ENCODE data around the gene ZMPSTE24.
A peak's percentile ranks its signal among the peaks of the same experiment; 100 is the strongest.

The ZMPSTE24 gene

GRCh38 chr1:40258445-40258769 is 371 bp downstream of the ZMPSTE24 start:
- no peak for DNase-seq (ENCODE audit: low read depth, low spot score)

DNA sequence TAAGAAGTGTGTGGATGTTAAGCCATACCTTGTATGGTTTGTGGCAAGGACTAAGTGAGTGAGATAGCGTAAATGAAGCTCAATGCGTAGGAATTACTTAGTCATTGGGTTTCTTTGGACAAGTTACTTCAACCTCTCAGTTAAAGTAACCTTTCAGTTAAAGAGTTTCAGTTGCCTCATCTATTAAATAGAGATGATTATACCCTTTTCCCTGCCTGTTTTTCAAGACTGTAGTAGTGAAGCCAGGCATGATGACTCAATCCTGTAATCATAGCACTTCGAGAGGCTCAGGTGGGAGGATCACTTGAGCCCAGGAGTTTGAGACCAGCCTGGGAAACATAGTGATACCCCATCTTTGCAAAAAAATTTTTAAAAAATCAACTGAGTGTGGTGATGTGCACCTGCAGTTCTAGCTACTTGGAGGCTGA is 6.3 kb downstream of the ZMPSTE24 start:
- DNase-seq (ENCODE audit: low read depth, low spot score), result no peak

DNA sequence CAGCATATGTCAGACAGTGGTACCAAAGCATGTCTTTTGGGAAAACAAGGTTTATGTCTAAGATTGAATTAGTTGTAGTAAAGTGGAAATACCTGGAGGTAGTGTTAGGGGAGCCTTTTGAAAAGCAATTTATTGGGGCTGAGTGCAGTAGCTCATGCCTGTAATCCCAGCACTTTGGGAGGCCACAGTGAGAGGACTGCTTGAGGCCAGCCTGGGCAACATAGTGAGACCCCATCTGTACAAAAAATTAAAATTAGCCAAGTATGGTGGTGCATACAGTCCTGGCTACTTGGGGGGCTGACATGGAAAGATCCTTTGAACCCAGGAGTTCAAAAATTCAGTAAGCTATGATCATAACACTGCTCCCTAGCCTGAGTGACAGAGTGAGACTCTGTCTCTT is 7.3 kb downstream of the ZMPSTE24 start:
- no peak for DNase-seq (ENCODE audit: low read depth, low spot score)

GRCh38 chr1:40265919-40266318 is 7.9 kb downstream of the ZMPSTE24 start:
- no peak for DNase-seq (ENCODE audit: low read depth, low spot score)

DNA sequence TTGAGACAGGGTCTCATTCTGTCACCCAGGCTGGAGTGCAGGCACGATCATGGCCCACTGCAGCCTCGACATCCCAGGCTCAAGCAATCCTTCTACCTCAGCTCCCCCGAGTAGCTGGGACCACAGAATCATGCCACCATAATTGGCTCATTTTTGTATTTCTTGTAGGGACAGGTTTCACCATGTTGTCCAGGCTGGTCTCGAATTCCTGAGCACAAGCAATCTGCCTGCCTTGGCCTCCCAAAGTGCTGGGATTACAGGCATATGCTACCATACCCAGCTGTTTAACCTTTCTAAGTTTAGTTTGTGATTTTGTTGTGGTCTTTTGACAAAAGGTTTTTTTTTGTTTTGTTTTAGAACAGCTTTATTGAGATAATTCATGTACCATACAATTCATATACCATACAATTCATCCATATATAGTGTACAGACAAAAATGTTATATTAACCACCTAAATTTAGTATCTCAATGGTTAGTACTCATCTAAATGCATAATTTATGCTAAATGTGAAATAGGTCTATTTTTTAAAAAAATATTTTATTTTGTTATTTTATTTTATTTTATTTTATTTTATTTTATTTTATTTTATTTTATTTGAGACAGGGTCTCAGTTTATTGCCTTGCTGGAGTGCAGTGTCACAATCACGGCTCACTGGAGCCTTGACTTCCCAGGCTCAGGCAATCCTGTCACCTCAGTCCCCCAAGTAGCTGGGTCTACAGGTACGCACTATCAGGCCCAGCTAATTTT is 8.9 kb downstream of the ZMPSTE24 start:
- DNase-seq (ENCODE audit: low read depth, low spot score), result no peak

- peak; percentile 96 for DNase-seq (ENCODE audit: low read depth, low spot score)
Observed at GRCh38 chr1:40267767-40268187, 9.7 kb downstream of the ZMPSTE24 start.

- DNase-seq (ENCODE audit: low read depth, low spot score), result no peak
Observed at GRCh38 chr1:40268211-40268610, 10.2 kb downstream of the ZMPSTE24 start.

DNA sequence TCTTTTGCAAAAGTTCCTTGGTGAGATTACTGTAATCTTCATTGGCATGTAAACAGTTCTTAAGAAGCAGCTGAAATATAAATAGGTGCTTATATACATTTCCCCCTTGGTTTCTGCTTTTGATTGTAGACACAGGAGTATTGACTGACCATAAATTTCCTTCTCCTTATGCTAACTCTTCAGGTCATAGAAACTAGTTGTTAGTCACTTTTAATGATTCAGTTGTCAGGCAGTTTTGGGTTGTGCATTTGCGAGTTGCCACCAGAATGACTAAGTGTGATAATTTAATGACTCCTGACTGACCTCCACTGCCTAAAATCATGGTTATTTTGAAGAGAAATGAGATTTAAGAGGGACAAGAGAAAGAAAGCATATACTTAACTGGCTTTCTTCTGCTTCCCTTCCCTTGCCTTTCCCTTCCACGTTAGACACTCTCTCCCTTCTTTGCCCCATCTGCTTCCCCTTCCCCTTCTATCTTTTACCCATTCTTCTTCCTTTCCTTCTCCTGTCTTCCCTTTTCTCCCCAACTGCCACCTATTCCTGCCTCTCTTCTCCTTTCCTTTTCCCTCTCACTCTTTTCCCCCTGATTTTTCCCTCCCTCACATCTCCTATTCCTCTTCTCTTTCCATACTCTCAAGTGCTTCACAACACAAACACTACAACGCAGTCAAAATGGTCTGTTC is 12.3 kb downstream of the ZMPSTE24 start:
- DNase-seq (ENCODE audit: low read depth, low spot score), result peak; percentile 51

DNA sequence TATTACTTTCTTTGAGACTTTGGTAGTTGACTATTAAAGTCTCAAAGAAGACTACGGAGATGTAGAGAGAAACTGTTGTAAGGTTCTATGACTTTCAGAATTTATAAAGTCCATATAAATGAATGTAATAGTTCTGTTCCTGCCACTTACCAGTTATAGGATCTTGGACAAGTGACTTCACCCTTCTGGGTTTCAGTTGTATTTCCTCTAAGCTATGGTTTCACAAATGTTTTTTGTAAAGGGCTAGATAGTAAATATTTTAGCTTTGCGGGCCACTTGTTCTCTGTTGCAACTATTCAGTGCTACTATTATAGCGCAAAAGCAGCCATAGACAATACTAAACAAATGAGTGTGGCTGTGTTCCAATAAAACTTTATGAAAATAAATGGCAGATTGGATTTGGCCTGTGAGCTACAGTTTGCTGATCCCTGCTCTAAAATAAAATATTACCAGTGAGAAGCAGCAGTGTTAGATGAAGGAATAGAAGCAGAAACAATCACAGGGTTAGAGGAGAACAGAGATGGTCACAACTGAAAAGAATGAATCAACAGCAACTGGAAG is 14.7 kb downstream of the ZMPSTE24 start:
- no peak for DNase-seq (ENCODE audit: low read depth, low spot score)

- DNase-seq (ENCODE audit: low read depth, low spot score), result no peak
Observed at GRCh38 chr1:40273547-40274166, 15.6 kb downstream of the ZMPSTE24 start.

DNA sequence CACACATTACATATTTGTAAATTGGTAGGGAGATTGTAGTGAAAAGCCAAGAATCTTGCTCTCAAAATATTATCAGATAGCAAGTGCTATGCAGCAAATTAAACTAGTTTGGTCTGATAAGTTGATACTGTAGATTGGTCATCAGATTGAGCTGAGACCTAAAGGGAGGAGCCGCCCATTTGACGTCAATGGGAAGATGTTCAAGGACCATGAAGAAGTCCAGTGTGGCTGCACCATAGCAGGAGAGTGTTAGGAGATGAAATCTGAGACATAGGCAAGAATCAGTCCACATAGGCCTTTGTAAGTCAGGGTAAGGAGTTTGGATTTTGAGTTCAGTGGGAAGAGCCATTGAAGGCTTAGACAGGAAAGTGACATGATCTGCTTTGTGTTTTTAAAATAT is 16.3 kb downstream of the ZMPSTE24 start:
- DNase-seq (ENCODE audit: low read depth, low spot score), result no peak

- DNase-seq (ENCODE audit: low read depth, low spot score), result no peak
Observed at GRCh38 chr1:40276122-40276521, 18.1 kb downstream of the ZMPSTE24 start.

GRCh38 chr1:40281853-40282252 is 23.8 kb downstream of the ZMPSTE24 start:
- no peak for DNase-seq (ENCODE audit: low read depth, low spot score)

DNA sequence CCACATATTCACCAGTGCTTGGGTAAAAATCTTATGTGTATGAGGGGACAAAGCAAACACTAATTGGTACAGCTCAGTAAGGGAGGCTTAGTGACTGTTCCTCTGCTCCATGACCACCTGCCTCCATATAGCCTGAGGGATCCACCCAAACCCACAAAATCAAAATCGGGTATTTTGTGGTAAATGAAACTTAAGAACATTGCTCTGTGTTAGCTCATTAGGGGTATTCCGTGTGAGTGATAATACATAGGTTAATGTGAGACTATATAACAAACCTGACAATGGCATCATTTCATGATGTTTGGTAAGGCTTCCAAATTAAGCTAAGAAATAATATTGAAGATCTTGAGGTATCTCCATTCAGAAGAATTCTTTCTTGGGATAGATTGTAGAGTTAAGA is 33.3 kb downstream of the ZMPSTE24 start:
- DNase-seq (ENCODE audit: low read depth, low spot score), result no peak

- DNase-seq (ENCODE audit: low read depth, low spot score), result peak; percentile 80
Observed at GRCh38 chr1:40299366-40300248, 41.6 kb downstream of the ZMPSTE24 start.

DNA sequence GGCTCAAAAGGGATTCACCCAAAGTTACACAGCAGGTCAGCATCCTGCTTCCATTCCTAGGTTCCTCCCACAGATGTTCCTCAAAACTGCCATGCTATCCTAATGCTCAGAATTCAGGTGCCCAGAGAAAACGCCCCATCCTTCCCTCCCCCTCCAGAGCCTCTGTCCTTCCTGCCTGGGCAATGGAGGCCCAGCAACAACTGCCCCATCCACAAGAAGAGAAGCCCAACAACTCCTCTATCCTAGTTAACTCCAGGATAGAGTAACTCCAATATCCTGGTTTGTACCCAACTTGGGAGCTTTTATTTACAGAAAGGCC is 42.2 kb downstream of the ZMPSTE24 start:
- no peak for DNase-seq (ENCODE audit: low read depth, low spot score)

- DNase-seq (ENCODE audit: low read depth, low spot score), result no peak
Observed at GRCh38 chr1:40300651-40301050, 42.6 kb downstream of the ZMPSTE24 start.

GRCh38 chr1:40301066-40301465 is 43.0 kb downstream of the ZMPSTE24 start:
- no peak for DNase-seq (ENCODE audit: low read depth, low spot score)

GRCh38 chr1:40301541-40302299 is 43.7 kb downstream of the ZMPSTE24 start:
- no peak for DNase-seq (ENCODE audit: low read depth, low spot score)

GRCh38 chr1:40302475-40302874 is 44.4 kb downstream of the ZMPSTE24 start:
- DNase-seq (ENCODE audit: low read depth, low spot score), result no peak

All from astrocyte of the hippocampus (primary cell).